RWPE1 (cell line): ENCODE measurements around the gene RBBP8NL.

Experiments used
- CTCF ChIA-PET: fragments of 350-600 bp; sonication (Branson Sonifier 250); formaldehyde crosslinking; extraction: SDS; loops from one replicate; lab custom pipeline; 2021; lab: Yijun Ruan, JAX
- POLR2A ChIA-PET: fragments of 400-600 bp; formaldehyde crosslinking; extraction: SDS; loops from one replicate; lab custom pipeline; 2020; ENCODE audit warnings: antibody characterized with exemption; ENCODE audit not compliant: low non-redundant PET; lab: Yijun Ruan, JAX
- DNase-seq: peaks from one replicate; pipeline ENCODE4 v3.0.0; 2012; ENCODE audit warnings: low spot score
- H3K27ac ChIP-seq: fragments of 450-650 bp; 2 replicates; pipeline ENCODE4 v1.5.1; 2017
- TF ChIP-seq, protein P1 (sequence below): fragments of 450-650 bp; conservative IDR thresholded peaks from 2 replicates; pipeline ENCODE4 v1.5.1; 2017; ENCODE audit warnings: low read depth, mild to moderate bottlenecking

RBBP8NL gene

DNA sequence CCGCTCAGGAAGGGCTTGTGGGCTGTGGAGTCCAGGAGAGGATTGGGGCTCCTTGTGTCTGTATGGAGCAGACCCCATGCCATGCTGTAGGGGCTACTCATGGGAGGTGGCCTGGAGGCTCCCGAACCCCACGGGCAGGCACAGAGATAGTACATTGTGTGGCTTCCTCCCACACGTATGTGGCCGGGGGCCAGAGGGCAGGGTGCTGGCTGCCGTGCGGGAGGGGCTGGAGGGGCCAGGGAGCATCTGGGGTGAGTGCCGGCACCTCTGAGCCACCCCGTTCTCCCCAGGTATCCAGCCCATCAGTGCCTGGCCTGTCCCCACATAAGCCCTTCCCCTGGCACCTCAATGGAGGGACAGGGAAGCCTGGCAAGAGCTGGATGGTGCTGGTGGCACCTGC lies 7.6 kb downstream of the RBBP8NL start:
- no peak for DNase-seq
- ChIA-PET CTCF (interaction anchor here (1.1 kb wide), 1 partner anchor 11 kb away, joined by 3 read pairs; no protein-coding TSS in a partner anchor), POLR2A (no interaction called here)
- H3K27ac ChIP-seq: no peak overlapping the region
- TF ChIP-seq, protein P1, sequence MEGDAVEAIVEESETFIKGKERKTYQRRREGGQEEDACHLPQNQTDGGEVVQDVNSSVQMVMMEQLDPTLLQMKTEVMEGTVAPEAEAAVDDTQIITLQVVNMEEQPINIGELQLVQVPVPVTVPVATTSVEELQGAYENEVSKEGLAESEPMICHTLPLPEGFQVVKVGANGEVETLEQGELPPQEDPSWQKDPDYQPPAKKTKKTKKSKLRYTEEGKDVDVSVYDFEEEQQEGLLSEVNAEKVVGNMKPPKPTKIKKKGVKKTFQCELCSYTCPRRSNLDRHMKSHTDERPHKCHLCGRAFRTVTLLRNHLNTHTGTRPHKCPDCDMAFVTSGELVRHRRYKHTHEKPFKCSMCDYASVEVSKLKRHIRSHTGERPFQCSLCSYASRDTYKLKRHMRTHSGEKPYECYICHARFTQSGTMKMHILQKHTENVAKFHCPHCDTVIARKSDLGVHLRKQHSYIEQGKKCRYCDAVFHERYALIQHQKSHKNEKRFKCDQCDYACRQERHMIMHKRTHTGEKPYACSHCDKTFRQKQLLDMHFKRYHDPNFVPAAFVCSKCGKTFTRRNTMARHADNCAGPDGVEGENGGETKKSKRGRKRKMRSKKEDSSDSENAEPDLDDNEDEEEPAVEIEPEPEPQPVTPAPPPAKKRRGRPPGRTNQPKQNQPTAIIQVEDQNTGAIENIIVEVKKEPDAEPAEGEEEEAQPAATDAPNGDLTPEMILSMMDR: no peak

DNA sequence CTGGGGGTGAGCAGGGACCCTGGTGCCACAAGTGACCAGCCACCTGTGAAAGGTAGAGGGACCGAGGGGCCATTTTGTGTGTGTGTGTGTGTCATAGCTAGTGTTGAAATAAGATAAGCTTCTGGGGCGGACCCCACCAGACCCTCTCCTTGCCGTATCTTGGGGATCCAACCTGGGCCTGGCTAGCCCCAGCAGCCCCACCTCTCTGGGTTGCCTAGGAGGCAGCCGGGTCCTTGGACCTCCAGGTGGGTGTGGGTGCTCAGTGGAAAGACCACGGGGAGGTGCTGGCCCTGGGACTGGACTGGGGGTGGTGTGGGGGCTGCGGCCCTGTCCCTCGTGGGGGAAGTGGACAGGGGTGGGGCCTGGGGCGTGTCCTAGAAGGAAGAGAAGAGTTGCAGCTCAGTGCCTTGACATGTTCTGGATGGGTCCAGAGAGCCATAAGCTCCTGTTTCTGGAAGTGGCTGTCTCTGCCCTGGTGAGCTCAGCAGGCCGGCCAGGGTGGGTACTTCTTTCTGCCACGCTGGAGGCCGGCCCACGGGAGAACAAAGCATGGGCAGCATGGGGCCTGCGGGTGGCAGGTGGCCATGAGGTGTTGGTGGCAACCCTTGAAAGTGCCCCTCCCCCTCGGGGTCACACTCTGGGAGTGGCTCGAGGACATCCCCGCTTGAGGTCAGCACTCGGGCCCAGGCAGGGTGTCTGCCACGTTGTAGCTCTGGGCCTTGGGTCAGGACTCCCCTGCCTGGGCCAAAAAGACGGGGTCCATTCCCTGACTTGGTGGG lies 8.4 kb downstream of the RBBP8NL start:
- no peak overlapping the region for H3K27ac ChIP-seq
- no peak for DNase-seq
- TF ChIP-seq, protein P1: no peak
- CTCF ChIA-PET: interaction anchor here (0.6 to 1.4 kb wide), 3 partner anchors 9 to 1223 kb away, joined by 3 to 9 read pairs (median 3); no protein-coding TSS in a partner anchor
- POLR2A ChIA-PET: no interaction called here

DNA sequence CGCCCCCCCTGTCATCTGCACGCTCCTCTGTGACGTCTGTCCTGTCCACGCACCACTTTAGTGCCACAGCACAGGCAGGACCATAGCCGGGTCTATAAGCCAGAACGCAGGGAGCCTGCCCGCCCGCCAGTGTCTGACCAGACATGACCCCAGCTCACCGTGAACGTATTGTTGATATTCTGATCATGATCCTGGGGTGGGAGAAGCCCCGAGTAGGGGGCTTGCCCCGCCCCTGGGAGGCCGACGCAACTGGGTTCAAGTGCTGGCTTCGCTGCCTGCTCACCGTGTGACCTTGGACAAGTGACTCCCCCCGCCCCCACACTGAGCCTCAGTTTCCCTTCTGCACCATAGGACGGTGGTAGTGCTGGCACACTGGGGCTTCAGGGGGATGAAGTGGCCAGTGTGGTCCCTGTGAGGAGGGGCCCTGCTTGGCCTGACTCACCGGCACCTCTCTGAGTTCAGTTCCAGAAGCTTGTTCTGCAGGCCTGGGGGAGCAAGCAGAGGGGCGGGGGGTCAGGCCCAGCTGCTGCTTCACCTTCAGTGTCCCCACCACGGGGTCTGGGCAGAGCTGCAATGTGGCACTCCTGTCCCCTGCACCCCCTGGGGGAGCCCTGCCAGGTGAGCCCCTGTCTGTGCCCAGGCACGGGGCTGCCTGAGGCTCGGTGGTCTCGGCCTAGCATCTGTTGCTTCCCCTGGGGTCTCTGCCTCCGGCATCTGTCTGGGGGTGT lies 9.2 kb downstream of the RBBP8NL start:
- H3K27ac ChIP-seq: no peak overlapping the region
- ChIA-PET CTCF (interaction anchor here (0.6 to 1.4 kb wide), 3 partner anchors 8 to 1224 kb away, joined by 3 to 9 read pairs (median 3); no protein-coding TSS in a partner anchor), POLR2A (no interaction called here)
- DNase-seq: no peak
- TF ChIP-seq, protein P1: no peak

DNA sequence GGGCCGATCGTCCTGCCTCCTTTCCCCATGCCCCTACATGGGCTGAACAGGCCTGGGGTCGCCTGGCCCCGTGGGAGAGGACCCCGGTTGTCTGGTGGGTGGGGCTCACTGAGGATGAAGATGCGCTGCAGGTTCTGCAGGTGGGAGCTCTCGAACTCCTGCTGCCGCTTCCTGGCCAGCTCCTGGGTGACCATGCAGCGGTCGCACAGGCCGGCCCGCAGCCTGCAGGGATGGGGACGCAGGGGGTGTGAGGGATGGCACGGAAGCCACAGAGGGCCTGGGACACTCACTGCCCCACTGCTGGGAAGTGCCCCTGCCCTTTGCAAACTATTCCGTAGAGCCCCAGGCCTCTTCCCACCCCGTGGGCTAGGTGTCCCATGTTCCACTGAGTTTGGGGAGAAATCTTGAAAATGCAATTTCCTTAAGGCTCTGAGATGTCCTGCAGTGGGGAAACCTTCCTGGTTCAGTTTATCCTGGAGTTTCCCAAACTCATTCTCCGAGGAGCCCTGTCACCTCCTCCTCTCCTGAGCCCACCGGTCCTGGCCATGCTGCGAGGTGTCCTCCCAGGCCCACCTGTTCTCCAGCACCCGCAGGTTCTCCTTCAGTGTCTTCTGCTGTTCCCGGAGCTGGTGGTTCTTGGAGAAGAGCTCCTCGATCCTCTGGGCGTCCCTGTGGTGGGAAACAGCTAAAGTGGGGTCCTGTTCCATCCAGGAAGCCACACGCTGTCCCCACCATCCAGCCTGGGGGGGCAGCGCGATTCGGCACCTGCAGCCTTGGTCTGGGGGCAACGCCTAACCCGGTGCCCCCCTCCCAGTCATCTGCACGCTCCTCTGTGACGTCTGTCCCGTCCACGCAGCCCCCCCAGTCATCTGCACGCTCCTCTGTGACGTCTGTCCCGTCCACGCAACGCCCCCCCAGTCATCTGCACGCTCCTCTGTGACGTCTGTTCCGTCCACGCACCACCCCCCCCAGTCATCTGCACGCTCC lies 10.4 kb downstream of the RBBP8NL start:
- ChIA-PET POLR2A (no interaction called here), CTCF (no interaction called here)
- TF ChIP-seq, protein P1: no peak
- DNase-seq: no peak
- no peak overlapping the region for H3K27ac ChIP-seq

DNA sequence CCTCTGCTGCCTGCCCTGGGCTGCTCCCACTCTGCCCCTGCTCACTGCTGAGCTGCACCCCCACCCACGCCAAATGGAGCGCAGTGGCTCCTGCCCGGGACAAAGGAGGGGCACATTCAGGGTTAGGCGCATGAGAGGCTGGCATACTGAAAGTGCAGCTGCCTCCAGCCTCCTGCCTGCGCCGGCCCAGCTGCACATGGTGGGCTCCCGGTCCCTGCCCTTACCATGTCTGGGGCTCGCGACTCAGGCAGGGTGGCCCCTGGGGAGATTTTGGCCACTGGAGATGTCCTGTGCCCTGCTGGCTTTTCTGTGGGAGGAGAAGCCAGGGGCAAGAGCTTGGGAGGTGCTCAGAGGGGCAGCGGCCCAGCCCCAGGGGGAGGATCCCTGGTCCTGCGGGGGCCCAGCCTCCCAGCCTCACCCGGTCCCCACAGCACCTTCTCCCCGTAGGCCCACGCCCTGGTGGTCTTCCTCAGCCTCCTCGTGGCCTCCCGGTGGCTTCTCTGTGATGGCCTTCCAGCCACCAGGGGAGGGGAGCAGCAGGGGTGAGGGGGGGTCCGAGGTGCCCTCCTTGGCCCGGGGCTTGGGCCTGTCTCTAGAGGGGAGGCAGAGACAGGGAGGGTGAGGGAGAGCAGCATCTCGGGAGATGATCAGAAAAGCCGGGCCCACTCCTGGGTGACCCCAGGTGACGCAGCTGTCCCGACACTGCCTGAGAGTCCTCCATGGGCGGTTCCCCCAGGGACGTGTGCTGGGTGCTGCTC lies 11.8 kb downstream of the RBBP8NL start:
- no peak overlapping the region for H3K27ac ChIP-seq
- no peak for DNase-seq
- TF ChIP-seq, protein P1: no peak
- CTCF ChIA-PET: interaction anchor here (0.6 kb wide), 1 partner anchor 209 kb away, joined by 3 read pairs; no protein-coding TSS in a partner anchor
- POLR2A ChIA-PET: interaction anchor here (0.6 kb wide), 1 partner anchor 271 kb away, joined by 3 read pairs; no protein-coding TSS in a partner anchor
